ENCODE results near the gene URM1.

DNA sequence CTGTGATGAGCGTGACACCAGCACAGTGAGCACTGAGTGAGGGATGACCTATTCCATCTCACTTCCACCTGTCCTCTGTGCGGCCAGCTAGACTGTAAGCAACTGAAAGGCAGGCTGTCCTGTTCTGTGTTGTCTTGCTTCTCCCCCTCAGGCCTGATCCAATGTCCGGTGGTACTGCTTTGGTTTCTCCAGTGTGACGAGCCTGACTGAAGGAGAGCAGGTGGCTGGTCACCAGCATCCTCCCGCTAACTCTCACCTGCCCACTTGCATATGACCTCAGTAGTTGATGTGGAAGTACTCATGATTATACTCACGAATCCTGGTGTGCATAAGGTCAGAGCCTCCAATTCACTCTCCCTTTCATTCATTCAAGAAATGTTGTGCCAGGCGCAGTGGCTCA is 33.2 kb upstream of the URM1 start:
- TF ChIP-seq, protein P1, sequence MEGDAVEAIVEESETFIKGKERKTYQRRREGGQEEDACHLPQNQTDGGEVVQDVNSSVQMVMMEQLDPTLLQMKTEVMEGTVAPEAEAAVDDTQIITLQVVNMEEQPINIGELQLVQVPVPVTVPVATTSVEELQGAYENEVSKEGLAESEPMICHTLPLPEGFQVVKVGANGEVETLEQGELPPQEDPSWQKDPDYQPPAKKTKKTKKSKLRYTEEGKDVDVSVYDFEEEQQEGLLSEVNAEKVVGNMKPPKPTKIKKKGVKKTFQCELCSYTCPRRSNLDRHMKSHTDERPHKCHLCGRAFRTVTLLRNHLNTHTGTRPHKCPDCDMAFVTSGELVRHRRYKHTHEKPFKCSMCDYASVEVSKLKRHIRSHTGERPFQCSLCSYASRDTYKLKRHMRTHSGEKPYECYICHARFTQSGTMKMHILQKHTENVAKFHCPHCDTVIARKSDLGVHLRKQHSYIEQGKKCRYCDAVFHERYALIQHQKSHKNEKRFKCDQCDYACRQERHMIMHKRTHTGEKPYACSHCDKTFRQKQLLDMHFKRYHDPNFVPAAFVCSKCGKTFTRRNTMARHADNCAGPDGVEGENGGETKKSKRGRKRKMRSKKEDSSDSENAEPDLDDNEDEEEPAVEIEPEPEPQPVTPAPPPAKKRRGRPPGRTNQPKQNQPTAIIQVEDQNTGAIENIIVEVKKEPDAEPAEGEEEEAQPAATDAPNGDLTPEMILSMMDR (IDR thresholded peaks at IDR 0.05; ENCODE audit: low read length): no peak
- no peak for TF ChIP-seq EZH2 (IDR thresholded peaks at IDR 0.05; ENCODE audit: borderline replicate concordance, low read length)

All from OCI-LY1 (cell line).